H1 (cell line): ENCODE data around the gene EEF2K. TPM values are rescaled to one million over a fixed set of nuclear protein-coding genes. Genes with fewer than 3 reads are reported as not detected.

Experiments
- CTCF ChIA-PET: fragments of 300-600 bp; sonication (Branson Sonifier 250); formaldehyde crosslinking; loops from one replicate; lab custom pipeline; 2021; ENCODE audit not compliant: partially characterized antibody; lab: Charles Lee
- POLR2A ChIA-PET: fragments of 300-600 bp; sonication (Branson Sonifier 250); formaldehyde crosslinking; loops from one replicate; lab custom pipeline; 2021; ENCODE audit warnings: inconsistent platforms; ENCODE audit not compliant: partially characterized antibody; lab: Charles Lee
- DNase-seq, 2 experiments: peaks; one replicate each; pipeline versions ENCODE4 v3.0.0 to v3.0.0-alpha.2; 2010 to 2022; ENCODE audit warnings: low spot score in 2 of 2, low read depth in 1 of 2, mixed read lengths in 1 of 2
- FAIRE-seq: peaks from 2 replicates; lab custom pipeline; 2011; peaks lifted over from hg19 to GRCh38; lab: Jason Lieb, UNC
- H2AFZ ChIP-seq: 2 replicates; pipeline ENCODE4 v1.8.1; 2012; ENCODE audit warnings: low read length, inconsistent platforms
- H2AK5ac ChIP-seq: 2 replicates; pipeline ENCODE4 v1.6.1; 2013; ENCODE audit warnings: low read depth, low read length
- H2BK120ac ChIP-seq: replicated peaks from 2 replicates; pipeline ENCODE3; 2013; ENCODE audit warnings: low read depth, low read length, inconsistent platforms
- H2BK12ac ChIP-seq: 2 replicates; pipeline ENCODE4 v1.6.1; 2013; ENCODE audit warnings: low read depth, low read length
- H2BK15ac ChIP-seq: 2 replicates; pipeline ENCODE4 v1.6.1; 2013; ENCODE audit warnings: low read length
- H2BK20ac ChIP-seq: 2 replicates; pipeline ENCODE4 v1.6.1; 2013; ENCODE audit warnings: low read length
- H2BK5ac ChIP-seq: 2 replicates; pipeline ENCODE4 v1.6.1; 2013; ENCODE audit warnings: low read depth, low read length
- H3K14ac ChIP-seq: 2 replicates; pipeline ENCODE4 v1.6.1; 2013; ENCODE audit warnings: inconsistent platforms; ENCODE audit not compliant: insufficient read length
- H3K18ac ChIP-seq: 2 replicates; pipeline ENCODE4 v1.6.1; 2013; ENCODE audit warnings: low read length; ENCODE audit errors: extremely low read depth
- H3K23ac ChIP-seq: 2 replicates; pipeline ENCODE4 v1.6.1; 2013; ENCODE audit warnings: inconsistent platforms; ENCODE audit not compliant: insufficient read length
- H3K23me2 ChIP-seq: 2 replicates; pipeline ENCODE4 v1.6.1; 2013; ENCODE audit warnings: low read depth, low read length
- H3K27ac ChIP-seq: 2 replicates; pipeline ENCODE4 v1.6.1; 2011; ENCODE audit warnings: low read depth, low read length, inconsistent platforms
- H3K27me3 ChIP-seq, 4 experiments: replicated peaks in 1 of 4; 1 replicate in 1 of 4; 2 replicates in 3 of 4; pipeline versions ENCODE4 v1.6.1 to v1.8.1; 2011 to 2013; ENCODE audit warnings: low read length in 3 of 4, mild to moderate bottlenecking in 3 of 4, inconsistent platforms in 2 of 4, mixed read lengths in 2 of 4, moderate library complexity in 1 of 4; ENCODE audit not compliant: control insufficient read depth in 3 of 4, insufficient read depth in 3 of 4; ENCODE audit errors: extremely low read depth in 1 of 4
- H3K36me3 ChIP-seq, 4 experiments: 2 replicates each; pipeline versions ENCODE4 v1.6.1 to v1.8.1; 2011 to 2013; ENCODE audit warnings: mild to moderate bottlenecking in 4 of 4, low read length in 3 of 4, moderate library complexity in 2 of 4, control low read depth in 1 of 4, inconsistent platforms in 1 of 4; ENCODE audit not compliant: insufficient read depth in 4 of 4, control insufficient read depth in 2 of 4
- H3K4ac ChIP-seq: replicated peaks from 2 replicates; pipeline ENCODE3; 2013; ENCODE audit warnings: low read length, low read depth, mixed read lengths, inconsistent platforms; ENCODE audit not compliant: insufficient read length
- H3K4me1 ChIP-seq, 4 experiments: replicated peaks in 1 of 4; 1 replicate in 1 of 4; 2 replicates in 3 of 4; pipeline versions ENCODE4 v1.6.1 to v1.8.1; 2011 to 2013; ENCODE audit warnings: low read length in 3 of 4, inconsistent platforms in 2 of 4, mixed read lengths in 1 of 4; ENCODE audit not compliant: insufficient read depth in 4 of 4, control insufficient read depth in 3 of 4
- H3K4me2 ChIP-seq, 2 experiments: 2 replicates each; pipeline versions ENCODE4 v1.6.1 to v1.8.1; 2011 to 2013; ENCODE audit warnings: low read depth in 2 of 2, low read length in 2 of 2, control low read depth in 1 of 2, inconsistent platforms in 1 of 2, mild to moderate bottlenecking in 1 of 2; ENCODE audit not compliant: insufficient read depth in 1 of 2
- H3K4me3 ChIP-seq, 4 experiments: fragments of 200-600, 300-600 bp in 1 of 4; sonication (generic), shearing (Covaris generic), sonication (Bioruptor Twin) in 1 of 4; 2 replicates each; pipeline versions ENCODE4 v1.5.1 to v1.8.1; 2011 to 2016; ENCODE audit warnings: low read length in 4 of 4, low read depth in 3 of 4, control low read depth in 2 of 4, inconsistent platforms in 2 of 4, mild to moderate bottlenecking in 2 of 4, mixed read lengths in 1 of 4, moderate library complexity in 1 of 4; ENCODE audit not compliant: insufficient read depth in 2 of 4; ENCODE audit errors: extremely low read depth in 1 of 4
- H3K56ac ChIP-seq: replicated peaks from 2 replicates; pipeline ENCODE3; 2013; ENCODE audit warnings: low read depth, mild to moderate bottlenecking, mixed read lengths, low read length, inconsistent platforms; ENCODE audit not compliant: insufficient read length
- H3K79me1 ChIP-seq: 2 replicates; pipeline ENCODE4 v1.6.1; 2013; ENCODE audit warnings: low read depth, low read length, control low read depth
- H3K79me2 ChIP-seq, 2 experiments: 2 replicates each; pipeline versions ENCODE4 v1.6.1 to v1.8.1; 2012 to 2013; ENCODE audit warnings: low read length in 2 of 2, mild to moderate bottlenecking in 2 of 2, inconsistent platforms in 1 of 2; ENCODE audit not compliant: insufficient read depth in 2 of 2, control insufficient read depth in 1 of 2
- H3K9ac ChIP-seq, 4 experiments: replicated peaks in 1 of 4; 1 replicate in 1 of 4; 2 replicates in 3 of 4; pipeline versions ENCODE4 v1.6.1 to v1.8.1; 2011 to 2013; ENCODE audit warnings: low read depth in 3 of 4, low read length in 3 of 4, control low read depth in 2 of 4, mild to moderate bottlenecking in 2 of 4, moderate library complexity in 2 of 4, inconsistent platforms in 1 of 4; ENCODE audit errors: extremely low read depth in 1 of 4
- H3K9me3 ChIP-seq, 2 experiments: 2 replicates each; pipeline versions ENCODE4 v1.6.1 to v1.8.1; 2012 to 2013; ENCODE audit warnings: mild to moderate bottlenecking in 2 of 2, moderate library complexity in 2 of 2, control low read depth in 1 of 2, inconsistent platforms in 1 of 2, low read depth in 1 of 2, low read length in 1 of 2, mixed read lengths in 1 of 2; ENCODE audit not compliant: insufficient read depth in 2 of 2
- H4K20me1 ChIP-seq, 2 experiments: replicated peaks in 1 of 2; 2 replicates each; pipeline versions ENCODE3 to v1.8.1; 2011 to 2013; ENCODE audit warnings: inconsistent platforms in 2 of 2, low read length in 2 of 2, mild to moderate bottlenecking in 1 of 2; ENCODE audit not compliant: insufficient read depth in 2 of 2, control insufficient read depth in 1 of 2
- H4K5ac ChIP-seq: 2 replicates; pipeline ENCODE4 v1.6.1; 2013; ENCODE audit warnings: low read length, low read depth, mixed read lengths, inconsistent platforms; ENCODE audit not compliant: insufficient read length
- H4K8ac ChIP-seq: 2 replicates; pipeline ENCODE4 v1.8.0; 2013; ENCODE audit warnings: mild to moderate bottlenecking, moderate library complexity, low read length, inconsistent platforms; ENCODE audit not compliant: insufficient read depth; ENCODE audit errors: extremely low read depth
- H4K91ac ChIP-seq: replicated peaks from 2 replicates; pipeline ENCODE3; 2013; ENCODE audit warnings: low read length, mixed read lengths, inconsistent platforms; ENCODE audit not compliant: insufficient read length
- BACH1 ChIP-seq: IDR thresholded peaks from 2 replicates; pipeline ENCODE4 v1.6.1; 2012; ENCODE audit warnings: low read length, improper control_type of control experiment
- BRCA1 ChIP-seq: IDR thresholded peaks from 2 replicates; pipeline ENCODE4 v1.6.1; 2012; ENCODE audit warnings: low read depth, low read length, improper control_type of control experiment
- EP300 ChIP-seq, 2 experiments: IDR thresholded peaks; 1 replicate in 1 of 2; 2 replicates in 1 of 2; pipeline ENCODE4 v1.6.1; 2011 to 2012; ENCODE audit warnings: low read depth in 2 of 2, low read length in 2 of 2, mild to moderate bottlenecking in 2 of 2, borderline replicate concordance in 1 of 2, inconsistent platforms in 1 of 2, moderate library complexity in 1 of 2
- KDM1A ChIP-seq: fragments of 200-600, 300-600 bp; sonication (generic); IDR thresholded peaks from 2 replicates; pipeline ENCODE4 v1.7.1; 2016; ENCODE audit warnings: mild to moderate bottlenecking, low read length, borderline replicate concordance
- NANOG ChIP-seq: IDR thresholded peaks from 2 replicates; pipeline ENCODE4 v1.6.1; 2011; ENCODE audit warnings: low read length, low read depth, mild to moderate bottlenecking, inconsistent platforms; ENCODE audit not compliant: insufficient read depth, poor library complexity, severe bottlenecking
- PHF8 ChIP-seq: fragments of 200-600 bp; sonication (generic); conservative IDR thresholded peaks from 2 replicates; pipeline ENCODE4 v1.7.1; 2012; ENCODE audit warnings: low read depth, mild to moderate bottlenecking, inconsistent platforms, low read length, moderate library complexity
- SP1 ChIP-seq: IDR thresholded peaks from 2 replicates; pipeline ENCODE4 v1.6.1; 2011; ENCODE audit warnings: low read depth, low read length
- YY1 ChIP-seq: IDR thresholded peaks from 2 replicates; pipeline ENCODE4 v1.6.1; 2011; ENCODE audit warnings: low read depth, mild to moderate bottlenecking, low read length
- WGBS, 2 experiments: shearing (Covaris generic) in 1 of 2; methylation state at CpG; one replicate each; pipeline versions ENCODE4 v1.1.6 to v1.1.7; 2013 to 2015; ENCODE audit warnings: low lambda C conversion rate in 2 of 2, mixed read lengths in 2 of 2, inconsistent platforms in 1 of 2, low coverage in 1 of 2, missing lambda C conversion rate in 1 of 2; ENCODE audit not compliant: insufficient replicate concordance in 2 of 2, insufficient coverage in 1 of 2, insufficient read length in 1 of 2; ENCODE audit errors: extremely low coverage in 1 of 2, missing lambda C conversion rate in 1 of 2; 5-methylcytosine and 5-hydroxymethylcytosine counted together
- polyA plus RNA-seq, 7 experiments: library from polyadenylated mRNA; depleted of rRNA in 3 of 7; stranded (reverse) in 5 of 7; unstranded in 2 of 7; fragments of >200 nt in 5 of 7; fragments of 200-250 nt in 2 of 7; gene quantifications; 1 replicate in 5 of 7; 2 replicates in 1 of 7; 4 replicates in 1 of 7; pipeline versions ENCODE4 v1.2.1 to v1.2.3, GENCODE V29; 2011 to 2013; ENCODE audit warnings: missing spikeins in 2 of 7, mixed read lengths in 2 of 7
- total RNA-seq: library from RNA; stranded (reverse); fragmentation: NEBNext Ultra II Directional; extraction: Animal tissue kit (Norgen Biotek cat#: 25700); gene quantifications from 2 replicates; pipeline ENCODE4 v1.2.1, GENCODE V29; 2021

EEF2K gene
- total and polyA plus RNA-seq, 2 of the 8 experiments (the other 6 are each of a cell fraction or from before 2014, with no cell fraction given) = 14.9 to 30.2 TPM

- no peak overlapping the region for H2AFZ ChIP-seq
- no peak for DNase-seq
- H3K4ac ChIP-seq = no peak overlapping the region
- no peak overlapping the region for H2BK5ac ChIP-seq
- no peak overlapping the region for H3K27ac ChIP-seq
- H4K20me1 ChIP-seq = no peaks in the 10 kb centered on the region
- no peak overlapping the region for H3K18ac ChIP-seq
- H3K9ac ChIP-seq = no peak overlapping the region; a peak in 1 of 7 replicates
- H2BK12ac ChIP-seq = no peak overlapping the region
- no peak overlapping the region for H3K23ac ChIP-seq
- no peak overlapping the region for H3K14ac ChIP-seq
- TF ChIP-seq SP1 = no peak
- TF ChIP-seq BACH1 = no peak
- TF ChIP-seq KDM1A = no peak
- no peak for TF ChIP-seq EP300 (IDR thresholded peaks at IDR 0.05; ENCODE audit: borderline replicate concordance in 1 of 2, low read depth in 2 of 2, low read length in 2 of 2)
- no peak for TF ChIP-seq YY1
- no peak for TF ChIP-seq NANOG
- TF ChIP-seq PHF8 = no peak
- TF ChIP-seq BRCA1 = no peak
- TF ChIP-seq, all 59 proteins: peak for 0
- no peak overlapping the region for H2BK15ac ChIP-seq
- no peaks in the 10 kb centered on the region for H3K4me1 ChIP-seq
- no peak overlapping the region for H3K56ac ChIP-seq
- no peak overlapping the region for H3K4me2 ChIP-seq
- no peak overlapping the region for H4K91ac ChIP-seq
- no peak overlapping the region for H2BK20ac ChIP-seq
- no peaks in the 10 kb centered on the region for H3K23me2 ChIP-seq
- ChIA-PET CTCF (interaction anchor here (0.7 to 1.8 kb wide), 7 partner anchors 9 to 178 kb away, joined by 3 to 5 read pairs (median 4); no protein-coding TSS in a partner anchor), POLR2A (interaction anchor here (1.2 to 1.6 kb wide), 2 partner anchors 10 to 11 kb away, joined by 3 to 4 read pairs; no protein-coding TSS in a partner anchor)
- no peaks in the 10 kb centered on the region for H3K79me2 ChIP-seq
- no peak for FAIRE-seq
- no peaks in the 10 kb centered on the region for H3K36me3 ChIP-seq
- H4K5ac ChIP-seq = no peak overlapping the region
- H2BK120ac ChIP-seq = no peak overlapping the region
- H4K8ac ChIP-seq = no peak overlapping the region
- H3K9me3 ChIP-seq = no peaks in the 10 kb centered on the region
- H3K4me3 ChIP-seq = no peak overlapping the region
- H3K79me1 ChIP-seq = no peaks in the 10 kb centered on the region
- H3K27me3 ChIP-seq = no peaks in the 10 kb centered on the region
- WGBS, 2 experiments = 88% methylated on average over 16 of the region's 18 CpGs; no CpG with 5 or more reads in 1 of the 2 experiments
- H2AK5ac ChIP-seq = no peak overlapping the region
Observed at GRCh38 chr16:22177968-22178930, 27.8 kb upstream of the EEF2K start.
